Activated T-helper 2 cell treated with anti-CD3 and anti-CD28 coated beads, Interferon-gamma antibody, Interleukin-2, Interleukin-4, amounts not matched to agents 10 μg/mL and 5 μg/mL and 100 μg/mL, durations not matched to agents 14 hours and 24 hours and 36 hours (primary cell): ENCODE results near the gene DDX39A. TPM values are rescaled to one million over a fixed set of nuclear protein-coding genes. Genes with fewer than 3 reads are reported as not detected.

Source experiments
- DNase-seq: peaks from one replicate; pipeline ENCODE4 v3.0.0; 2021; ENCODE audit warnings: low spot score
- H3K27ac Mint-ChIP-seq: one replicate; pipeline ENCODE4 v1.8.0; 2021; ENCODE audit warnings: mixed read lengths
- H3K27me3 Mint-ChIP-seq: one replicate; pipeline ENCODE4 v1.8.0; 2021; ENCODE audit warnings: low read depth, mixed read lengths
- H3K36me3 Mint-ChIP-seq: one replicate; pipeline ENCODE4 v1.8.0; 2021; ENCODE audit warnings: low read depth, mixed read lengths
- H3K4me1 Mint-ChIP-seq: one replicate; pipeline ENCODE4 v1.8.0; 2021; ENCODE audit warnings: low read depth, mixed read lengths
- H3K4me3 Mint-ChIP-seq: one replicate; pipeline ENCODE4 v1.8.0; 2021; ENCODE audit warnings: low read depth, mild to moderate bottlenecking, moderate library complexity, mixed read lengths
- H3K9me3 Mint-ChIP-seq: one replicate; pipeline ENCODE4 v1.8.0; 2021; ENCODE audit warnings: mixed read lengths
- intact Hi-C: fragments of 100-400 bp; cut with micrococcal nuclease; formaldehyde crosslinking; loops from one replicate; pipeline ENCODE4 v1.15.1; 2023
- total RNA-seq: library from RNA; stranded (reverse); gene quantifications from 2 replicates; pipeline ENCODE4 v1.2.3, GENCODE V29; 2022

DDX39A gene
- total RNA-seq, 1 donor from 2014 or later: 268 TPM

DNA sequence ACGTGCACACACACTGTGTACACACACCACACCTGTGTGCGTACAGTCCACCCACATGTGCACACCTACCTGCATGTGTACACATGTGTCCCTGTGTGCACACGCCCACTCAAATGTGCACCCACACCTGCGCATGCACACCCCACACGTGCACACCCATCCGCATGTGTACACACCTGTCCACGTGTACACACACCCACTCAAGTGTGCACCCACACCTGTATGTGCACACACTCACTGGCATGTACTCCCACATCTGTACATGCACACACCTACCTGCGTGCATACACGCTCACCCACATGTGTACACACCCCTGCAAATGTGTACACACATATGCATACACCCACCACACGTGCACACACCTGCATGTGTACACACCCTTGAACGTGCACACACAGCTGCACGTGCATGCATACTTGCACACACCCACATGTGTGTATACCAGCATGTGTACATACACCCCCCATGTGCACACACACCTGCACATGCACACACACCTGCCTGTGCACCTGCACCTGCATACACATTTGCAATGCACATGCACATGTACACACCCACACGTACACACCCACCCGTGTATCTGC lies 24.6 kb upstream of the DDX39A start:
- Mint-ChIP-seq H3K36me3 (peaks cover 61% of the 10 kb centered on the region), H3K27ac (no peak overlapping the region), H3K27me3 (no peaks in the 10 kb centered on the region), H3K9me3 (no peaks in the 10 kb centered on the region), H3K4me1 (peaks cover 20% of the 10 kb centered on the region), H3K4me3 (no peak overlapping the region)
- intact Hi-C loops: no loop called here
- no peak for DNase-seq

DNA sequence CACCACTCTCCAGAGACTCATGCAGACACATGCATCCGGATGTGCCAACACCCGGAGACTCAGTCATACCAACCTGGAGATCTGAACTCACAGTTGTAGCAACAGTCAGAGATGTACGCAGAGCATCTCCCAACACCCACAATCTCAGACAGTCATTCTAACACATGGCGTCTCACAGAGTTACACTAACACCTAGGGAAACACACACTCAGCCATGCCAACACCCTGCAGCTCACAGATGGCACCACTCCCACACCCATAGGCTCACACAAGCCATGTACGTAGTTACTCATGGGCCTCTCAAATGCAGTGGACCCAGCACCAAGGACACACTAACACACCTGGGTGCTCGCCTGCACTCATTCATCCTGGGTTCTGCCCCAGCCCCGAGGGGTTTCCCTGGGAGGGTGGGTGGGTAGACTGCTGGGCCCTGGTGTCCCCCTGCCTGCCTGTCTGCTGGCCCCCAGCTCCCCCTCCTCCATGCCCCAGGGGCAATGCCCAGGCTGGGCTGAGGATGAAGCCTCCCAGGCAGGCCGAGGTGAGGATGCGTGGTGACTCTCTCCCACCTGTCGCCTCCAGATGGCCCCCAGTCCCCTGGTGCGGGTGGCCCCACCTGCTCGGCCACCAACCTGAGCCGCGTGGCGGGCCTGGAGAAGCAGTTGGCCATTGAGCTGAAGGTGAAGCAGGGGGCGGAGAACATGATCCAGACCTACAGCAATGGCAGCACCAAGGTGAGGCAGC lies 23.9 kb upstream of the DDX39A start:
- H3K4me3 Mint-ChIP-seq: peak overlapping the region; percentile 26
- DNase-seq: no peak
- intact Hi-C loops: no loop called here
- peaks cover 20% of the 10 kb centered on the region for H3K4me1 Mint-ChIP-seq
- H3K9me3 Mint-ChIP-seq: no peaks in the 10 kb centered on the region
- H3K27ac Mint-ChIP-seq: no peak overlapping the region
- no peaks in the 10 kb centered on the region for H3K27me3 Mint-ChIP-seq
- peaks cover 55% of the 10 kb centered on the region for H3K36me3 Mint-ChIP-seq

DNA sequence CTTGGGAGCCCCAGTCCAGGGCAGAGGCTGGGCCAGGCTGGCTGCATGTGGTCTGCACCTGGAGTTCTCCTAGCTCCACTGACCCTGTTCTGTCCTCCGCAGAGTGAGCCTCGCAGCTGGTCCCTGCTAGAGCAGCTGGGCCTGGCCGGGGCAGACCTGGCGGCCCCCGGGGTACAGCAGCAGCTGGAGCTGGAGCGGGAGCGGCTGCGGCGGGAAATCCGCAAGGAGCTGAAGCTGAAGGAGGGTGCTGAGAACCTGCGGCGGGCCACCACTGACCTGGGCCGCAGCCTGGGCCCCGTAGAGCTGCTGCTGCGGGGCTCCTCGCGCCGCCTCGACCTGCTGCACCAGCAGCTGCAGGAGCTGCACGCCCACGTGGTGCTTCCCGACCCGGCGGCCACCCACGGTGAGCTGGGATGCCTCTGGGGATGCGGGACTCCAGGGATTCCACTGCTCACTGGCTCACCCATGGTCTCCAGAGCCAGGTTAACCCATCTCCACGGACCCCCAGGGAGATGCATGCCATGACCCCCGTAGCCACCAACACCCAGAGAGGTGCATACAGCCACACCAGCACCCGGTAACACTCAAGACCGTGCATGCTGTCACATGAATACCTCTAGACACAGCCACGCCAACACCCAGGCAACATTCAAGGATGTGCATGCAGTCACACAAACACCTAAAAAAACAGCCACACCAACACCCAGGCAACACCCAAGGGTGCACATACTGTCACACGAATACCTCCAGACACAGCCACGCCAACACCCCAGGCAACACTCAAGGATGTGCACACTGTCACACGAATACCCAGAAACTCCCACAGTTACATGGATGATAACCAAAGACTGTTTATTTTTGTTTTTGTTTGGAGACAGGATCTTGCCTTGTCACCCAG lies 22.1 kb upstream of the DDX39A start:
- peaks cover 22% of the 10 kb centered on the region for H3K4me1 Mint-ChIP-seq
- H3K27me3 Mint-ChIP-seq: no peaks in the 10 kb centered on the region
- H3K4me3 Mint-ChIP-seq: peak overlapping the region; percentile 95
- H3K27ac Mint-ChIP-seq: no peak overlapping the region
- H3K9me3 Mint-ChIP-seq: no peaks in the 10 kb centered on the region
- no peak for DNase-seq
- H3K36me3 Mint-ChIP-seq: peaks cover 45% of the 10 kb centered on the region
- intact Hi-C loops: no loop called here

DNA sequence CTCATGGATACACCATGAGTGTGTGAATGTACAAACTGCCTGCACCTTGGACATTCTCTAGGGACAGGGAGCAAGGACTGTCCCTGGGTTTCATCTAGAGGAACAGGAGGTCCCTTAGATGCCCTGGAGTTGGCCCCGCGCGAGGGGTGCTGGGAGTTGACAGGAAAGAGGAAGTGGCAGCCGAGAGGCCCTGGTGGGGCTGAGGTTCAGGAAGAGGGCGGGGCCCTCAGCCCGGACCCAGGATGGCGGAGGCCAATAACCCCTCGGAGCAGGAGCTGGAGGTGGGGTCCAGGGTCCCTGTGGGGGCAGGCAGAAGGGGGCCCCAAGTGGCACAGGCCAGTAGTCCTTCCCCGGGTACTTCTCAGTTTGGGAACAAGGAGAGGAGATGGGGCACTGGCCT lies 20.9 kb upstream of the DDX39A start:
- H3K27me3 Mint-ChIP-seq: no peaks in the 10 kb centered on the region
- H3K9me3 Mint-ChIP-seq: no peaks in the 10 kb centered on the region
- peak; percentile 78 for DNase-seq
- intact Hi-C loops: no loop called here
- H3K36me3 Mint-ChIP-seq: peaks cover 39% of the 10 kb centered on the region
- peaks cover 25% of the 10 kb centered on the region for H3K4me1 Mint-ChIP-seq
- peak overlapping the region; percentile 95 for H3K4me3 Mint-ChIP-seq
- peak overlapping the region; percentile 90 for H3K27ac Mint-ChIP-seq

DNA sequence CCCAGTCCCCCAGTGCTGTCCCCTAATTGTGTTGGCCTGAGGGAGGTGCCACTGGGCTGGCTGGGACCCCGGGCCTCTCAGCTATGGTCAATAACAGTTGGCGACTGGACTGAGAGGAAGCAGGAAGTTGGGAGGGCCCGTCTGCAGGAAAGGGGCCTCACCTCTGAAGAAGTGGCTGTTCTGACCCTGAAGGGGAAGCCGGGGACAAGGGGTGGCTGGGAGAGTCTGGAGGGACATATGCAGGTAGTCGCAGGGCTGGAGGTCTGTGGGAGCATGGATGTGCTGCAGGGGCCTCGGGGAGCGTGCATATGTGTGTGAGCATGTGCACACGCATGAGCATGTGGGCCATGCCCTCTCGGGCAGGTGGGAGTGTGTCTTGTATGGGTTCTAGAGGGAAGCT lies 19.9 kb upstream of the DDX39A start:
- no peak for DNase-seq
- Mint-ChIP-seq H3K27ac (peak overlapping the region; percentile 27), H3K27me3 (no peaks in the 10 kb centered on the region), H3K9me3 (no peaks in the 10 kb centered on the region), H3K4me3 (peak overlapping the region; percentile 95), H3K4me1 (peaks cover 33% of the 10 kb centered on the region), H3K36me3 (peaks cover 33% of the 10 kb centered on the region)
- intact Hi-C loops: no loop called here

DNA sequence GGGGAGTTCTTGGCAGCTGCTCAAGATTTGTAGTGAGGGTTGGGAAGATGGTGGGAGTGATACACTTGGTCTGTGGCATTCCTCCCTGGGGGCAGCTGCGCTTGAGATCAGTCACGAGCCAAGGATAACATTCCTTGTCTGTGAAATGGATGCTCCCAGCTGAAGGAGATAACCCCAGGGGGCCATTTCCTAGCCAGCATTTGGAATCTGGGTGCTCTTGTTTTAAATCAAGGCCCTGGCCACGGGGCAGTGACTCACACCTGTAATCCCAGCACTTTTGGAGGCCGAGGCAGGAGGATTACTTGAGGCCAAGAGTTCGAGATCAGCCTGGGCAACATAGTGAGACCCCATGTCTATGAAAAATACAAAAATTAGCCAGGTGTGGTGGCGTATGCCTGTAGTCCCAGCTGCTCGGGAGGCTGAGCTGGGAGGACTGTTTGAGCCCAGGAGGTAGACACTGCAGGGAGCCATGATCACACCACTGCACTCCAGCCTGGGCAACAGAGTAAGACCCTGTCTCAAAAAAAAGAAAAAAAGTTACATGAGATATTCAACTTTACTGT lies 18.5 kb upstream of the DDX39A start:
- H3K27me3 Mint-ChIP-seq: no peaks in the 10 kb centered on the region
- no peaks in the 10 kb centered on the region for H3K9me3 Mint-ChIP-seq
- no peak overlapping the region for H3K27ac Mint-ChIP-seq
- no peak for DNase-seq
- H3K4me1 Mint-ChIP-seq: peaks cover 33% of the 10 kb centered on the region
- peaks cover 21% of the 10 kb centered on the region for H3K36me3 Mint-ChIP-seq
- no peak overlapping the region for H3K4me3 Mint-ChIP-seq
- intact Hi-C loops: no loop called here

DNA sequence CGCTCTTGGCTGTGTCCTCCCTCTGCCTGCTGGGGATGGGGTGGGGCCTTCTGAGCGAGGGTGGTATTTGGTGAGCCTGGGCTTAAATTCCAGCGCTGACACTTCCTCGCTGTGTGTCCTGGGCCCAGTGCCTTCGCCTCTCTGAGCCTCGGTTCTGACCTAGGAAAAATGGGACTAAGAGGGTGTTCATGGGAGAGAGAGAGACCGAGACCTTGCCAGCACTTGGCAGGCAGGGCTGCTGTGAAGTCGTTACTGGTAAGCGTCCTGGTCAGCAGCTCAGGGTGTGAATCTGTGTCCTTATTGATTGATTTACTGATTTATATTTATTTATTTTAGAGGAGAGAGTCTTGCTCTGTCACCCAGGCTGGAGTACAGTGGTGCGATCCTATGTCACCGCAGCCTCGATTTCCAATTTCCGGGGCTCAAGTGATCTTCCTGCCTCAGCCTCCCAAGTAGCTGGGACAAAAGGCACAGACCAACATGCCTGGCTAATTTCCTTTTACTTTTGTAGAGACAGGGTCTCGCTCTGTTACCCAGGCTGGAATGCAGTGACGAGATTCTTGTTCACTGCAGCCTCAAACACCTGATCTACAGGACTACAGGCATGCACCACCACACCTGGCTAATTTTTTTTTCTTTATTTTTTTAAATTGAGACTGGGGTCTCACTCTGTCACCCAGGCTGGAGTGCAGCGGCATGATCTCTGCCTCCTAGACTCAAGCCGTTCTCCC lies 16.3 kb upstream of the DDX39A start:
- H3K4me1 Mint-ChIP-seq: peaks cover 39% of the 10 kb centered on the region
- H3K9me3 Mint-ChIP-seq: no peaks in the 10 kb centered on the region
- peak overlapping the region; percentile 81 for H3K4me3 Mint-ChIP-seq
- peaks cover 4% of the 10 kb centered on the region for H3K27me3 Mint-ChIP-seq
- peak overlapping the region; percentile 58 for H3K27ac Mint-ChIP-seq
- intact Hi-C loops: no loop called here
- DNase-seq: no peak
- peaks cover 13% of the 10 kb centered on the region for H3K36me3 Mint-ChIP-seq

DNA sequence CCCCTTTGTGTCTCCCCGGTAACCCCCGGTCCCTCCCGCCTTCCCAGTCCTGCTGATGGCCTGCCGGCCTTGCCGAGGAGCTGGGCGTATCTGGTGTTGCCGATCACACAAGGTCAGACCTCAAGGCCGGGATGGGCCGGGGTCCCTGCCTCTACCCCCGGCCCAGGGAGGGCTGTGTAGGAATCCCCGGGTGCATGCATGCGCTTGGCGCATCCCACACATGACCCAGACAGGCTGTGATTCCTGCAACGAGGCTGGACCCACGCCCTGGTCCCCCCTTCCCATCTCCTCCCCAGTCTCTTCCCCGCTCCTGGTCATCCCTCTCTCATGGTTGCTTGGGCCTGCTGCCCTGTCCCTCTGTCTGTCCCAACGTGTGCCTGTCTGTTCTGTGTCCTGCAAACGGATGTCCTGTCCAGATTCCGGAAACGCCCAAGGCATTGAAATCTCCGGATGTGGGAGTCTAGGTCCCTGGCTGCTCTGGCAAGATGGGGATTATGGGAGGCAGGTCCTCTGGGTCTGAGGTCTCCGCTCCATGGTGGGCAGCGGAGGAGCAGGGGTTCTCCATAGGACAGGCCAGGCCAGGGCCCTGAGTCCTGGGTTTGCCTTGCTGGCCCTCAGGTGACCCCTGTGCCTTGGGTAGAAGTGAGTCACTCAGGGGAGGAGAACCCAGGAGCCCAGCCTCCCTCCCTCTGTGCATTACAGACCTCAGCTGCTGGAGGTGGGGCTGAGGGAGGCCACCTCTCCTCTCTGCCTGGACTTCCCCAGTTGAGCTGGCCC lies 15.6 kb upstream of the DDX39A start:
- peaks cover 31% of the 10 kb centered on the region for H3K4me1 Mint-ChIP-seq
- no peak for DNase-seq
- no peaks in the 10 kb centered on the region for H3K9me3 Mint-ChIP-seq
- peak overlapping the region; percentile 81 for H3K4me3 Mint-ChIP-seq
- peaks cover 5% of the 10 kb centered on the region for H3K27me3 Mint-ChIP-seq
- peaks cover 6% of the 10 kb centered on the region for H3K36me3 Mint-ChIP-seq
- intact Hi-C loops: loop anchor here (5.0 kb wide), 1 partner anchor 38 kb away; no protein-coding TSS in a partner anchor
- peak overlapping the region; percentile 58 for H3K27ac Mint-ChIP-seq

DNA sequence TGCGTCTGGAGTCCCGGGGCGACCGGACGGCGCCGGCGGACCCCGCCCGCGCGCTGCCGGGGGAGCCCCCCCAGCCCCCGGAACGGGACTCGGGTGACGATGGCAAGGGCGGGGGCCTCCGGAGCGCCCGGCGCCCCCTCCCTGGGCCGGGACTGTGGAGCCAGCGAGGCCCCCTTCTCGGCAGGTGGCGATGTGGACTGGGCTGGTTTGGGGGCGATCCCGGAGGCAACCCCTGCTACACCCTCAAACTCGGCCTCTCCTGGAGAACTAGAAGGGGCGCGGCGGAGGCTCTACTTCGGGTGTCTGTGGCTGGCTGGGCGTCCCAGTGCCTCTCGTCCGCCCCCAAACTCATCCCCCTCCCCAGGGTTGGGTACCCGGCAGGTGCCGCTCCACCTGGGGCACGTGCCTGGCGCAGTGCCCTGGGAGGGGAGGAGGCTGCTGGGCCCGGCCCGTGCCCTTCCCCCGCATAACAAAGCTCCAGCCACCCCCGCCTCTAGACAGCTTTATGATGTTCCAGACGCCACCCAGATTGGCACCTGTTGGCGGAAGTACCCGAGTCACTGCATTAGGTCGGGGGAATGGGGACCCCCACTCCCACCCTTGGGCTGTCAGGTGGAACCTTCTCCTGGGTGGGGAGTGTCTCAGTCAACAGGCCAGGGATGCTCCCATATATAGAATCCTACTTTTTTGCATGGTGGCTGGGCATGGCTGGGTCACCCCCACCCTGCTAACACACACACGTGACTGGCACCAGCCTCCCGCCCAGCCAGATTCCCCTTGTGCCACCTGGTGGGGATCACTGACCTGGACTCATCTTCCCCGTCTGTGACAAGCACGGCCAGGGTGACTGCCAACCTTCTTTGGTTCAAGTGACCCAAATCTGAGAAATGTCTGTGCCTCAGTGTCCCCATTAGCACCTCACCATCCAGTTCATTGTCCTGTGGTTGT lies 14.7 kb upstream of the DDX39A start:
- Mint-ChIP-seq H3K36me3 (peaks cover 6% of the 10 kb centered on the region), H3K27ac (peak overlapping the region; percentile 42), H3K27me3 (peaks cover 5% of the 10 kb centered on the region), H3K4me1 (peaks cover 25% of the 10 kb centered on the region), H3K4me3 (peak overlapping the region; percentile 81), H3K9me3 (no peaks in the 10 kb centered on the region)
- DNase-seq: no peak
- intact Hi-C loops: loop anchor here (2.0 to 5.0 kb wide), 3 partner anchors 15 to 53 kb away; partner anchors contain the start of gene DDX39A

DNA sequence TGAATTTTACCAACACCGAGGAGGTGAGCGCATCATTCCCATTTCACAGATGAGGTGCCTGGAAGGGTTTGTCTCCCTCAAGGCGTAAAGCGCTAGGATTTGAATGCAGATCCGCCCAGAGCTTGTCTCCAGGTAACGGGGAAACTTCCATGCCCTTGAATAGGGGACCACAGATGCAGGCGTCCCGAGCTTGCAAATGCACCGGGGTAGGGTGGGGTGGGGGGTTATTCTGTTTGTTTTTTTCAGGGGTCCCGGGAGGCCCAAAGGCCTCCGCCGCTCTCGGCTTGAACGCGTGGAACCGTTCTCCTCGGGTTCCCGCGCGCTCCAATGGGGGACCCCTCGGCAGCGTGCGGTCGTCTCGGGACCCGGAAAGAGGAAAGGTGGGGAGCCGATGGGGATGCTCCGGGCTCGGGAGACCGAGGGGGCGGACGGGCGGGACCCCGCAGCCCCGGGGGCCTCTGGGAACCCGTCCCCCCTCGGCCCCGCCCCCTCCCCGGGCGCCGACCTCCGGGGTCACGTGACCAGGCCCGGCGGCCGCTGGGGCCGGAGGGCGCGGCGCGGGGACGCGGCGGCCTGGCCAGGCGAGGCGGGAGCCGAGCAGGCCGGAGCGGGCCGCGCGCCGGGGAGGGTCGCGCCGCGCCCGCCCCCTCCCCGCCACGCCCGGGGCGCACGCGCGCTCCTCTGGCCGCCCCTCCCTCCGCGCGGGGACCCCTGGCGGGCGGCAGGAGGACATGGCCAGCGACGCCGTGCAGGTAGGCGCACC lies 13.8 kb upstream of the DDX39A start, which contains the start of gene PKN1:
Gene PKN1 (plus strand): TSS at position 516 of the 763 bp plus-strand sequence. CDS start 216 bp downstream, at position 732.
- no peaks in the 10 kb centered on the region for H3K9me3 Mint-ChIP-seq
- peaks cover 6% of the 10 kb centered on the region for H3K36me3 Mint-ChIP-seq
- peaks cover 23% of the 10 kb centered on the region for H3K4me1 Mint-ChIP-seq
- peak; percentile 48 for DNase-seq
- intact Hi-C loops: loop anchor here (2.0 to 5.0 kb wide), 3 partner anchors 14 to 54 kb away; partner anchors contain the start of gene DDX39A
- H3K27ac Mint-ChIP-seq: peak within 1 kb of the TSS; percentile 79
- H3K4me3 Mint-ChIP-seq: peak within 1 kb of the TSS; percentile 84
- H3K27me3 Mint-ChIP-seq: peaks cover 5% of the 10 kb centered on the region
